Psoas muscle (tissue), 8 donors: ENCODE measurements around the gene MTHFSD. TPM values are rescaled to one million over a fixed set of nuclear protein-coding genes. Genes with fewer than 3 reads are reported as not detected.
A peak's percentile ranks its signal among the peaks of the same experiment; 100 is the strongest.

Source experiments
- ATAC-seq, 4 donors: fragments of 200-7000 bp; cut with Tn5 transposase; one replicate each; pipeline ENCODE4 v1.9.1; 2020; ENCODE audit warnings: moderate library complexity in 3 of 4, mild to moderate bottlenecking in 2 of 4
- DNase-seq, 2 donors: peaks; one replicate each; pipeline ENCODE4 v3.0.0-alpha.2; 2020
- H3K27ac ChIP-seq: fragments of 200-600 bp; one replicate; pipeline ENCODE4 v1.8.0; 2022
- H3K27me3 ChIP-seq, 3 donors: fragments of 200-600 bp in 1 of 3; one replicate each; pipeline versions ENCODE4 v1.6.1 to v1.8.0; 2013 to 2022; ENCODE audit warnings: low read length in 2 of 3, mild to moderate bottlenecking in 2 of 3, moderate library complexity in 1 of 3; ENCODE audit not compliant: insufficient read depth in 3 of 3
- H3K36me3 ChIP-seq, 2 donors: fragments of 200-600 bp in 1 of 2; one replicate each; pipeline versions ENCODE4 v1.6.1 to v1.8.0; 2013 to 2022; ENCODE audit warnings: low read depth in 1 of 2, mild to moderate bottlenecking in 1 of 2, moderate library complexity in 1 of 2; ENCODE audit not compliant: insufficient read depth in 1 of 2
- H3K4me1 ChIP-seq: fragments of 200-600 bp; one replicate; pipeline ENCODE4 v1.8.0; 2022
- H3K4me3 ChIP-seq: fragments of 200-600 bp; one replicate; pipeline ENCODE4 v1.8.0; 2022; ENCODE audit warnings: mild to moderate bottlenecking
- H3K9me3 ChIP-seq: fragments of 200-600 bp; one replicate; pipeline ENCODE4 v1.8.0; 2022
- WGBS, 3 donors: extraction: QIAGEN DNeasy Blood & Tissue Kit; methylation state at CpG; one replicate each; pipeline versions ENCODE4 v1.1.6 to v1.1.7; 2013; 5-methylcytosine and 5-hydroxymethylcytosine counted together
- intact Hi-C, 2 donors: fragments of 100-400 bp; cut with DNase I; formaldehyde crosslinking; loops; one replicate each; pipeline versions ENCODE4 v1.11.0 to v1.14.2; 2022
- polyA plus RNA-seq, 3 donors: library from polyadenylated mRNA; stranded (reverse); fragments of 200-250 nt; gene quantifications; one replicate each; pipeline ENCODE4 v1.2.3, GENCODE V29; 2013
- total RNA-seq, 4 donors: library from RNA; stranded (reverse); fragmentation: NEBNext Ultra II Directional in 2 of 4; extraction: Animal tissue kit (Norgen Biotek cat#: 25700) in 2 of 4; gene quantifications; one replicate each; pipeline versions ENCODE4 v1.2.1 to v1.2.4, GENCODE V29; 2021 to 2023
- TF ChIP-seq, protein P1 (sequence below): fragments of 200-600 bp; IDR thresholded peaks from one replicate; pipeline ENCODE4 v1.8.0; 2022; ENCODE audit warnings: antibody characterized with exemption
- donor health status: healthy with polysubstance abuse.
- donor health status: DM: no; HTN: no; CAD: no; lungs with moderate emphysema.
- donor health status: Bipolar disorder and iron deficiency.
- donor health status: healthy.
- donor health status: DM: yes; HTN: yes; CAD: no.
- donor health status: DM: no; HTN: no; CAD: no.
- donor health status: DM: no; HTN: no; CAD: no.
- donor health status: DM: yes; HTN: yes; CAD: no.

The MTHFSD gene
- total and polyA plus RNA-seq, 7 donors = 4.3 to 16.0 (median 8.1) TPM

DNA sequence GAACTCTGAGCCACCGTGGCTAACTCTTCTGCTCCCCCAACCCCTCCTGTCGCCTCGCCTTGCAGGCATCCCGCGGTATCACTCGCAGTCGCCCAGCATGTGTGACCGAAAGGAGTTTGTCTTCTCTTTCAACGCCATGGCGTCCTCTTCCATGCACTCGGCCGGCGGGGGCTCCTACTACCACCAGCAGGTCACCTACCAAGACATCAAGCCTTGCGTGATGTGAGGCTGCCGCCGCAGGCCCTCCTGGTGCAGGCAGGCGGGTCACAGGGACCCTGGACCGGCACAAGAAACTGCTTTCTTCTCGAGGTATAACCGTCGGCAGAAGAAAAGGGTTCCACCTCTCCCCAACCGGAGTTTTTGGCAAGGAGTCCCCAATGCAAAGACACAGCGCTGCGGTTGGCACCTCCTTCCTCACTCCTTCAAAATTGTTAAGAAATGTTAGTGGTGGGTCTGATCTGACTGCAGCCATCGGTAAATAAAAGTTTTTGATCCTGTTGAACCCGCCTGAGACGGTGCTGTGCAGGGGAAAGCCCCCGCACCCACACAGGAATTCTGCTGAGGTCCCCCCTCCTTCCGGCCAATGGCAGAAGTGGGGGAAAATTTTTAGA, 42.1 kb downstream of the MTHFSD start:
- Histone ChIP-seq H3K36me3 (no peaks in the 10 kb centered on the region), H3K27ac (no peak overlapping the region), H3K9me3 (no peaks in the 10 kb centered on the region), H3K4me1 (peaks cover 28% of the 10 kb centered on the region), H3K4me3 (no peak overlapping the region), H3K27me3 (peaks cover 0 to 99% (median 64%) of the 10 kb centered on the region in 3 donors)
- WGBS, 3 donors = 18 to 23% (median 20%) methylated on average over 29 of the region's 29 CpGs
- no peak for DNase-seq
- no peak for ATAC-seq
- TF ChIP-seq, protein P1, sequence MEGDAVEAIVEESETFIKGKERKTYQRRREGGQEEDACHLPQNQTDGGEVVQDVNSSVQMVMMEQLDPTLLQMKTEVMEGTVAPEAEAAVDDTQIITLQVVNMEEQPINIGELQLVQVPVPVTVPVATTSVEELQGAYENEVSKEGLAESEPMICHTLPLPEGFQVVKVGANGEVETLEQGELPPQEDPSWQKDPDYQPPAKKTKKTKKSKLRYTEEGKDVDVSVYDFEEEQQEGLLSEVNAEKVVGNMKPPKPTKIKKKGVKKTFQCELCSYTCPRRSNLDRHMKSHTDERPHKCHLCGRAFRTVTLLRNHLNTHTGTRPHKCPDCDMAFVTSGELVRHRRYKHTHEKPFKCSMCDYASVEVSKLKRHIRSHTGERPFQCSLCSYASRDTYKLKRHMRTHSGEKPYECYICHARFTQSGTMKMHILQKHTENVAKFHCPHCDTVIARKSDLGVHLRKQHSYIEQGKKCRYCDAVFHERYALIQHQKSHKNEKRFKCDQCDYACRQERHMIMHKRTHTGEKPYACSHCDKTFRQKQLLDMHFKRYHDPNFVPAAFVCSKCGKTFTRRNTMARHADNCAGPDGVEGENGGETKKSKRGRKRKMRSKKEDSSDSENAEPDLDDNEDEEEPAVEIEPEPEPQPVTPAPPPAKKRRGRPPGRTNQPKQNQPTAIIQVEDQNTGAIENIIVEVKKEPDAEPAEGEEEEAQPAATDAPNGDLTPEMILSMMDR = no peak
- intact Hi-C loops = no loop called here

DNA sequence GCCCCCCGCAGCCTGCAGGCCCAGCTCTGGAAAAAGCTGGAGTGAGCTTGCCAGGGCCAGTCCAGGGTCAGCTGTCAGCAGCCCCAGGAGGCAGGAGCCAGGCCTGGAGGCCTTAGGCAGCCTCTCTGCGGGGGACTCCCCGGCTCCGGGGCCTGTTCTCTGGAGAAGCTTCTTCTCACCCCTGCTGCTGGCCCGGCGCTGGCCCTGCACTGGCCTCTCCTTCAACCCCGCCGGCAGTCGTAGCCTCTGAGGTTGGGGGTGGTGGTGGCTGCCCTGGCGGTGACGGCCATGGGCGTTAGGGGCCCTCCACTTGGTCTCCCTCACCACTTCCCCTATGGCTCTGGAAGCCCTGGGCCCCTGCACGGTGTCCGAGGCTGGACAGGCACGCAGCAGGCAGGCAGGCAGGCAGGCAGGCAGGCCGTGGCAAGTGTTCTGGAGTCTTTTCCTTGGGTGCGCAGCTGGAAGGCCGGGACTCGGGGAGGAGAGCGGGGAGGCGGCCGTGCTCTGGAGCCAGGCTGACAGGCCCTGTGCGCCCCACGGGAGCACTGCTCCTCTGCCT, 42.7 kb downstream of the MTHFSD start:
- Histone ChIP-seq H3K36me3 (no peaks in the 10 kb centered on the region), H3K27ac (no peak overlapping the region), H3K4me1 (peaks cover 30% of the 10 kb centered on the region), H3K4me3 (no peak overlapping the region), H3K27me3 (peaks cover 0 to 100% (median 65%) of the 10 kb centered on the region in 3 donors), H3K9me3 (no peaks in the 10 kb centered on the region)
- DNase-seq (peak in 1 of 2 donors; percentile 44), ATAC-seq (no peak)
- 19 to 29% (median 24%) methylated on average over 16 to 24 of the region's 24 CpGs for WGBS, 3 donors
- intact Hi-C loops = no loop called here
- TF ChIP-seq, protein P1 = no peak

DNA sequence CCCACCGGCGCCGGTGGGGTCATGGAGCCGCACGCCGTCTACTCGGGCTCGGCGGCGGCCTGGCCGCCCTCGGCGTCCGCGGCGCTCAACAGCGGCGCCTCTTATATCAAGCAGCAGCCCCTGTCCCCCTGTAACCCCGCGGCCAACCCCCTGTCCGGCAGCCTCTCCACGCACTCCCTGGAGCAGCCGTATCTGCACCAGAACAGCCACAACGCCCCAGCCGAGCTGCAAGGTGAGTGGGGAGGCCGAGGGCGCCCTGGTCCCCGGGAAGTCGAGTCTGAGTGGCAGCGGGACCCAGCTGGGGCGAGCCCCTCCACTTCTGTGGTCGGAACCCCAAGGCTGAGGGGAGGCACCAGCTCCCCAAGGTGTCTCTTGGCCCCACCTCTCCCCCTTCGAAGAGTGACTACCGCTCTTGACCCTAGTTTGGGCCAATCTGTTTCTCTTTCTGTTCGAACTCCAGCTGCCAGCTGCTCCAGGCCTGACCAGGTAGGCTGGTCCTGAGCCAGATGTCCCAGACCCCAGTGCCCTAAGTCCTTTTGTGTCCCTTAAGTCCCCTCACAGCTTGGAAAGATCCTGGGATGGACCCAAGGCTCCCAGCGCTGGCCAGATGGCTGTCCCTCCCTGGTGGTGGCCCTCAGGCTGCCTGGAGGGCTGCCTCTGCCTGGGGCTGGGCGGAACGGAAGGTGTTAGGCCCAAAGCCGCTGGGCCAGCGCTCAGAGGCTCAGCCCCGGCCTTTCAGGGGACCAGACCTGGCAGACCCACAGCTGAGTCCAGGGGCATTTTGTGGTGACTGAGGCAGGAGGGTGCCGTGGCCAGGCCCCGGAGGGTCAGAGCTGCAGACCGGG, 43.5 kb downstream of the MTHFSD start:
- WGBS, 3 donors = 23 to 30% (median 24%) methylated on average over 41 to 44 of the region's 44 CpGs
- DNase-seq = peak in 1 of 2 donors; percentile 46
- no peaks in the 10 kb centered on the region for H3K36me3 ChIP-seq
- H3K27me3 ChIP-seq = peaks cover 0 to 100% (median 60%) of the 10 kb centered on the region in 3 donors
- peaks cover 30% of the 10 kb centered on the region for H3K4me1 ChIP-seq
- H3K9me3 ChIP-seq = no peaks in the 10 kb centered on the region
- no peak overlapping the region for H3K4me3 ChIP-seq
- H3K27ac ChIP-seq = no peak overlapping the region
- TF ChIP-seq, protein P1 = no peak
- ATAC-seq = no peak
- intact Hi-C loops = no loop called here

DNA sequence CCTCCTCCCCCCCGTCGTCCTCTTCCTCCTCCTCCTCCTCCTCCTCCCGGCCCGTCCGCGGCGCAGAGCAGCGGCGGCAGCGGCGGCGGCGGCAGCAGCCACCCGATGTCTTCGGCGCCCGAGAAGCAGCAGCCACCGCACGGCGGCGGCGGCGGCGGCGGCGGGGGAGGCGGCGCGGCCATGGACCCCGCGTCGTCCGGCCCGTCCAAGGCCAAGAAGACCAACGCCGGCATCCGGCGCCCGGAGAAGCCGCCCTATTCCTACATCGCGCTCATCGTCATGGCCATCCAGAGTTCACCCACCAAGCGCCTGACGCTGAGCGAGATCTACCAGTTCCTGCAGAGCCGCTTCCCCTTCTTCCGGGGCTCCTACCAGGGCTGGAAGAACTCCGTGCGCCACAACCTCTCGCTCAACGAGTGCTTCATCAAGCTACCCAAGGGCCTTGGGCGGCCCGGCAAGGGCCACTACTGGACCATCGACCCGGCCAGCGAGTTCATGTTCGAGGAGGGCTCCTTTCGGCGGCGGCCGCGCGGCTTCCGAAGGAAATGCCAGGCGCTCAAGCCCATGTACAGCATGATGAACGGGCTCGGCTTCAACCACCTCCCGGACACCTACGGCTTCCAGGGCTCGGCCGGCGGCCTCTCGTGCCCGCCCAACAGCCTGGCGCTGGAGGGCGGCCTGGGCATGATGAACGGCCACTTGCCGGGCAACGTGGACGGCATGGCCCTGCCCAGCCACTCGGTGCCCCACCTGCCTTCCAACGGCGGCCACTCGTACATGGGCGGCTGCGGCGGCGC, 44.4 kb downstream of the MTHFSD start, which contains the start of gene FOXF1:
Gene FOXF1 (plus strand): TSS at position 63 of the 797 bp plus-strand sequence. CDS start 43 bp downstream, at position 106.
- peak in 1 of 4 donors; percentile 27 for ATAC-seq
- TF ChIP-seq, protein P1 = no peak
- peak within 1 kb of the TSS; percentile 66 for H3K4me3 ChIP-seq
- H3K27me3 ChIP-seq = peaks cover 0 to 100% (median 61%) of the 10 kb centered on the region in 3 donors
- 1 to 2% (median 1%) methylated on average over 48 to 89 of the region's 89 CpGs for WGBS, 3 donors
- H3K9me3 ChIP-seq = no peaks in the 10 kb centered on the region
- H3K4me1 ChIP-seq = peaks cover 22% of the 10 kb centered on the region
- H3K27ac ChIP-seq = no peak within 1 kb of the TSS
- H3K36me3 ChIP-seq = no peaks in the 10 kb centered on the region
- intact Hi-C loops = no loop called here
- DNase-seq = peak in 1 of 2 donors; percentile 50
